Heart left ventricle (tissue), 16 donors: Measurements from ENCODE around the gene TMEM184B. TPM values are rescaled to one million over a fixed set of nuclear protein-coding genes. Genes with fewer than 3 reads are reported as not detected.

Experiments
- ATAC-seq, 4 donors: fragments of 200-7000 bp; cut with Tn5 transposase; one replicate each; pipeline ENCODE4 v1.9.1; 2020 to 2022; ENCODE audit warnings: moderate library complexity in 4 of 4, mild to moderate bottlenecking in 3 of 4, moderate number of reproducible peaks in 1 of 4
- DNase-seq, 5 donors: peaks; one replicate each; pipeline ENCODE4 v3.0.0-alpha.2; 2020
- H3K27ac ChIP-seq, 12 donors: fragments of 200-600 bp; sonication (generic) in 4 of 12; one replicate each; pipeline versions ENCODE4 v1.5.0 to v1.8.0; 2016 to 2022; ENCODE audit warnings: mild to moderate bottlenecking in 2 of 12
- H3K27me3 ChIP-seq, 9 donors: fragments of 200-600 bp; sonication (generic) in 2 of 9; one replicate each; pipeline versions ENCODE4 v1.5.1 to v1.8.0; 2016 to 2022; ENCODE audit warnings: mild to moderate bottlenecking in 3 of 9
- H3K36me3 ChIP-seq, 9 donors: fragments of 200-600 bp; sonication (generic) in 2 of 9; one replicate each; pipeline versions ENCODE4 v1.5.0 to v1.8.0; 2018 to 2022; ENCODE audit warnings: mild to moderate bottlenecking in 2 of 9
- H3K4me1 ChIP-seq, 12 donors: fragments of 200-600 bp; sonication (generic) in 4 of 12; one replicate each; pipeline versions ENCODE4 v1.5.0 to v1.8.0; 2016 to 2022; ENCODE audit warnings: mild to moderate bottlenecking in 3 of 12
- H3K4me3 ChIP-seq, 12 donors: fragments of 200-600 bp; sonication (generic) in 4 of 12; one replicate each; pipeline versions ENCODE4 v1.5.0 to v1.8.0; 2017 to 2022; ENCODE audit warnings: mild to moderate bottlenecking in 9 of 12, moderate library complexity in 4 of 12
- H3K9me3 ChIP-seq, 12 donors: fragments of 200-600 bp; sonication (generic) in 4 of 12; one replicate each; pipeline versions ENCODE4 v1.5.0 to v1.8.0; 2016 to 2022; ENCODE audit warnings: mild to moderate bottlenecking in 1 of 12
- POLR2A ChIP-seq, 2 donors: fragments of 450-650 bp; IDR thresholded peaks; one replicate each; pipeline ENCODE4 v1.6.1; 2017; ENCODE audit warnings: antibody characterized with exemption in 2 of 2, mild to moderate bottlenecking in 2 of 2, moderate library complexity in 2 of 2
- WGBS, 4 donors: extraction: QIAGEN DNeasy Blood & Tissue Kit in 2 of 4; methylation state at CpG; one replicate each; pipeline versions ENCODE4 v1.1.5 to v1.1.7; 2013 to 2018; 5-methylcytosine and 5-hydroxymethylcytosine counted together
- intact Hi-C, 10 donors: fragments of 100-400 bp; cut with DNase I; formaldehyde crosslinking; loops; one replicate each; pipeline versions ENCODE4 v1.11.1 to v1.14.2; 2022
- polyA plus RNA-seq, 2 donors: library from polyadenylated mRNA; stranded (reverse); fragments of 200-250 nt; gene quantifications; one replicate each; pipeline ENCODE4 v1.2.3, GENCODE V29; 2013
- total RNA-seq, 9 donors: library from RNA; depleted of rRNA in 2 of 9; stranded (reverse); fragments of >200 nt in 2 of 9; fragmentation: NEBNext Ultra II Directional in 3 of 9; extraction: Animal tissue kit (Norgen Biotek cat#: 25700) in 3 of 9; gene quantifications; one replicate each; pipeline versions ENCODE4 v1.1.0 to v1.2.4, GENCODE V29; 2016 to 2023
- TF ChIP-seq, protein P1 (sequence below), 12 donors: fragments of 200-600 bp; sonication (generic) in 4 of 12; IDR thresholded peaks; one replicate each; pipeline versions ENCODE4 v1.5.0 to v1.8.0; 2018 to 2022; ENCODE audit warnings: antibody characterized with exemption in 12 of 12, mild to moderate bottlenecking in 5 of 12
- donor health status: ischemic (EF 13 %, LVEDD 7.1; RV severe dilation, severe dysfunction).
- donor health status: healthy with polysubstance abuse.
- donor health status: DM: no; HTN: yes; CAD: no.
- donor health status: DM: no; HTN: no; CAD: no.
- donor health status: ischemic (EF 25% LVEDD 6.9; RV normal size, moderate dysfunction).
- donor health status: ischemic (EF 25% LVEDD 5.7; RV mildly dilated, moderate dysfunction).
- donor health status: healthy.
- donor health status: DM: yes; HTN: yes; CAD: no.
- donor health status: ischemic (EF 35%, LVEDD 5.7; RV mildly dilated, moderate dysfunction).
- donor health status: nonischemic (EF 11% LVEDD 7.7; RV severe dilation, severe dysfunction).
- donor health status: DM: yes; HTN: yes; CAD: no.
- donor health status: PGD.
- donor health status: ischemic (EF 29% LVEDD 5.4; RV normal size, mild dysfunction).
- donor health status: nonischemic (EF 23%, LVEDD 6.1; RV moderate dilation, normal function).

TMEM184B gene
- total and polyA plus RNA-seq, 11 donors, result 19.5 to 103 (median 47.0) TPM

DNA sequence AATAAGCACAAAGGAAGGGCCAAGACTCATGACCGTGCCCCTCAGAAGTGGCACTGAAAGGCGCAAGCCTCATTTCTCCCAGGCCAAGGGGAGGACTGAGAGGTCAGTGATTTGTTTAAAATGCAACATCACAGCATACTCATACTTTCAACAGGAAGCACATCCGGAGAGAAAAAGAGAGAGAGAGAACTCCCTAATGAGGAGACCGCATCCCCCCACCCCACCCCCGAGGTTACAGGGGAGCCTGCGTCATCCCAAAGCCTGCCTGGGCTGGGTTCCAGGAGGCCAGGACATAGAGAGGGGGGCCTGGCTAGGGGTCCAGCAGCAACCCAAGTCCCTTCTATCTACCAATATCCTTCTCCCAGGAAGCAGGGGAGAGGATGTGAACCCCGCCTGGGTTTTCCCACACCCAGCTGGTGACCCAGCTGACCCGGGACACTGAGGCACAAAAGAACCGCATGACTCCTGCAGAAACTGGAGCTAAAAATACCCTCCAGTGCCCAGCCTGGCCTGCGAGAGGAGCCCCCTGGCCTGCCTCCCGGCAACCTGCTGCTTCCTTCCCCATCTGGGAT is 40.7 kb upstream of the TMEM184B start:
- TF ChIP-seq POLR2A (IDR thresholded peaks at IDR 0.05), result no peak
- TF ChIP-seq, protein P1, sequence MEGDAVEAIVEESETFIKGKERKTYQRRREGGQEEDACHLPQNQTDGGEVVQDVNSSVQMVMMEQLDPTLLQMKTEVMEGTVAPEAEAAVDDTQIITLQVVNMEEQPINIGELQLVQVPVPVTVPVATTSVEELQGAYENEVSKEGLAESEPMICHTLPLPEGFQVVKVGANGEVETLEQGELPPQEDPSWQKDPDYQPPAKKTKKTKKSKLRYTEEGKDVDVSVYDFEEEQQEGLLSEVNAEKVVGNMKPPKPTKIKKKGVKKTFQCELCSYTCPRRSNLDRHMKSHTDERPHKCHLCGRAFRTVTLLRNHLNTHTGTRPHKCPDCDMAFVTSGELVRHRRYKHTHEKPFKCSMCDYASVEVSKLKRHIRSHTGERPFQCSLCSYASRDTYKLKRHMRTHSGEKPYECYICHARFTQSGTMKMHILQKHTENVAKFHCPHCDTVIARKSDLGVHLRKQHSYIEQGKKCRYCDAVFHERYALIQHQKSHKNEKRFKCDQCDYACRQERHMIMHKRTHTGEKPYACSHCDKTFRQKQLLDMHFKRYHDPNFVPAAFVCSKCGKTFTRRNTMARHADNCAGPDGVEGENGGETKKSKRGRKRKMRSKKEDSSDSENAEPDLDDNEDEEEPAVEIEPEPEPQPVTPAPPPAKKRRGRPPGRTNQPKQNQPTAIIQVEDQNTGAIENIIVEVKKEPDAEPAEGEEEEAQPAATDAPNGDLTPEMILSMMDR (IDR thresholded peaks at IDR 0.05), result no peak
- Histone ChIP-seq H3K27ac (peak overlapping the region; percentile 85 to 100 (median 98)), H3K9me3 (no peaks in the 10 kb centered on the region), H3K27me3 (no peaks in the 10 kb centered on the region), H3K36me3 (peaks cover 0 to 35% (median 24%) of the 10 kb centered on the region in 9 donors), H3K4me1 (peaks cover 21 to 86% (median 79%) of the 10 kb centered on the region in 12 donors), H3K4me3 (peak overlapping the region in 10 of 12 donors; percentile 67 to 98 (median 86))
- DNase-seq, result peak; percentile 85 to 88 (median 87)
- peak; percentile 28 to 71 (median 34) for ATAC-seq
- intact Hi-C loops, result loop anchor here in 5 of 10 donors (5.0 kb wide), 3 partner anchors 41 to 84 kb away; partner anchors contain the start of gene TMEM184B (in 4 of the 5)
- WGBS, 4 donors, result 7 to 15% (median 9%) methylated on average over 11 of the region's 11 CpGs

DNA sequence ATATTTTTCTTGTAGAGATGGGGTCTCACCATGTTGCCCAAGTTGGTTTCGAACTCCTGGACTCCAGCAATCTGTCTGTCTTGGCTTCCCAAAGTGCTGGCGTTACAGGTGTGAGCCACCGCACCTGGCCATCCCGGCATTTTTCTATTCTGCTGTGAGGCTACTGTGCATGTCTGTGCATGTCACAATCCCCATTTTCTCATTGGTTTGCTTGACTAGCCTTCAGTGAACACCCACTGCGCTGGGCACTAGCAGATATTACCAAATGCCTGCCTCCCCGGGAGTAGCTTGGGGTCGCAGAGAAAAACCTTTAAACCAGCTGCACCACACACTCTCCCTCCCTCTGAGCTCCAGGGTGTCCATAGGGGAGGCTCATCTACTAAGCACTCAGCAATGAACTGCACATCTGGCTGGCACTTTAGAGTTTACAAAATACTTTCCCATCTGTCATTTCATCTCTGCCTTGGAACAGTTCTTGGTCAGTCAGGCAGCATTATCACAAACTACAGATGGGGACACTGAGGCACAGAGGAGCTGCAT is 39.5 kb upstream of the TMEM184B start:
- H3K36me3 ChIP-seq, result peaks cover 0 to 46% (median 32%) of the 10 kb centered on the region in 9 donors
- WGBS, 4 donors, result 84 to 90% (median 85%) methylated on average over 7 of the region's 7 CpGs
- H3K27me3 ChIP-seq, result no peaks in the 10 kb centered on the region
- no peak for TF ChIP-seq POLR2A (IDR thresholded peaks at IDR 0.05)
- TF ChIP-seq, protein P1 (IDR thresholded peaks at IDR 0.05), result no peak
- H3K9me3 ChIP-seq, result no peaks in the 10 kb centered on the region
- no peak for DNase-seq
- H3K4me1 ChIP-seq, result peaks cover 19 to 87% (median 79%) of the 10 kb centered on the region in 12 donors
- peak overlapping the region; percentile 85 to 100 (median 98) for H3K27ac ChIP-seq
- intact Hi-C loops, result loop anchor here in 5 of 10 donors (5.0 kb wide), 3 partner anchors 40 to 85 kb away; partner anchors contain the start of gene TMEM184B (in 4 of the 5)
- ATAC-seq, result no peak
- no peak overlapping the region for H3K4me3 ChIP-seq

DNA sequence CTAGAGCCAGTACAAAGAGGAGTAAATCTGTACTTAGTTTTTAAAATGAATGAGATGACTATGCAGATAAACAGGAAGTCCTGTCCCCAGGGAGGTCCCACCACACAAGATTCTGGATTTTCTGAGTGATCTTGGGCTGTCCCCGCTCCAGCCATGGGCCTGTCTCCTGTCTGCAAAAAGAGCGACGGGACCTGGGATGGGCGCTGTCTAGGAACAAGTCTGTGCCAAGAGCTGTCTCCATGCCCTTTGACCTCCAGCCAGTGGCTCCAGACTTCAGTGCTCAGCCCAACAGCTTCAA is 38.5 kb upstream of the TMEM184B start:
- Histone ChIP-seq H3K36me3 (peaks cover 0 to 48% (median 38%) of the 10 kb centered on the region in 9 donors), H3K27ac (peak overlapping the region in 11 of 12 donors; percentile 78 to 100 (median 98)), H3K4me3 (no peak overlapping the region), H3K27me3 (no peaks in the 10 kb centered on the region), H3K4me1 (peaks cover 20 to 97% (median 89%) of the 10 kb centered on the region in 12 donors), H3K9me3 (no peaks in the 10 kb centered on the region)
- DNase-seq, result peak in 2 of 5 donors; percentile 64 to 65
- intact Hi-C loops, result loop anchor here in 5 of 10 donors (5.0 kb wide), 3 partner anchors 39 to 86 kb away; partner anchors contain the start of gene TMEM184B (in 4 of the 5)
- WGBS, 4 donors, result 36 to 60% (median 55%) methylated on average over 4 of the region's 4 CpGs
- TF ChIP-seq, protein P1 (IDR thresholded peaks at IDR 0.05), result no peak
- no peak for TF ChIP-seq POLR2A (IDR thresholded peaks at IDR 0.05)
- no peak for ATAC-seq
